B cell (primary cell): Measurements from ENCODE around the gene GALR3. TPM values are rescaled to one million over a fixed set of nuclear protein-coding genes. Genes with fewer than 3 reads are reported as not detected.
A peak's percentile ranks its signal among the peaks of the same experiment; 100 is the strongest.

ENCODE experiments used
- ATAC-seq: fragments of 200-7000 bp; cut with Tn5 transposase; one replicate; pipeline ENCODE4 v1.10.0; 2021; ENCODE audit warnings: low read depth, mild to moderate bottlenecking, moderate number of reproducible peaks, moderate library complexity
- CTCF ChIA-PET: fragments of 350-600 bp; sonication (Branson Sonifier 250); formaldehyde crosslinking; loops from one replicate; lab custom pipeline; 2021; ENCODE audit warnings: antibody characterized with exemption, inconsistent platforms; lab: Charles Lee
- POLR2A ChIA-PET: fragments of 350-600 bp; sonication (Branson Sonifier 250); formaldehyde crosslinking; loops from one replicate; lab custom pipeline; 2021; ENCODE audit warnings: antibody characterized with exemption; lab: Charles Lee
- DNase-seq: peaks from one replicate; pipeline ENCODE4 v3.0.0; 2013
- H2AFZ ChIP-seq: 2 replicates; pipeline ENCODE4 v1.6.1; 2012; ENCODE audit warnings: mild to moderate bottlenecking, low read depth, low read length; ENCODE audit not compliant: insufficient read depth, poor library complexity, severe bottlenecking
- H3K27ac ChIP-seq, 2 donors: 1 replicate in 1 of 2; 2 replicates in 1 of 2; pipeline ENCODE4 v1.5.1; 2012 to 2013; ENCODE audit warnings: low read length in 2 of 2, mild to moderate bottlenecking in 2 of 2, moderate library complexity in 1 of 2
- H3K27me3 ChIP-seq, 4 experiments: fragments of 200-600 bp in 1 of 4; sonication (generic) in 1 of 4; replicated peaks in 1 of 4; 1 replicate in 2 of 4; 2 replicates in 2 of 4; pipeline versions ENCODE4 v1.6.1 to v1.7.0; 2013 to 2016; ENCODE audit warnings: low read length in 3 of 4, mild to moderate bottlenecking in 2 of 4, mixed read lengths in 1 of 4, moderate library complexity in 1 of 4; ENCODE audit not compliant: insufficient read depth in 4 of 4, control insufficient read depth in 3 of 4; ENCODE audit errors: control extremely low read depth in 1 of 4
- H3K36me3 ChIP-seq, 2 experiments: replicated peaks in 1 of 2; 1 replicate in 1 of 2; 2 replicates in 1 of 2; pipeline versions ENCODE4 v1.6.1 to v1.7.1; 2013; ENCODE audit warnings: low read length in 1 of 2; ENCODE audit not compliant: insufficient read depth in 2 of 2, control insufficient read depth in 1 of 2; ENCODE audit errors: control extremely low read depth in 1 of 2, extremely low read depth in 1 of 2
- H3K4me1 ChIP-seq, 2 donors: fragments of 200-600 bp in 1 of 2; sonication (generic) in 1 of 2; 1 replicate in 1 of 2; 2 replicates in 1 of 2; pipeline versions ENCODE4 v1.5.1 to v1.6.1; 2013 to 2017; ENCODE audit warnings: low read length in 2 of 2; ENCODE audit not compliant: control insufficient read depth in 2 of 2, insufficient read depth in 2 of 2
- H3K4me2 ChIP-seq: replicated peaks from 2 replicates; pipeline ENCODE3; 2012; ENCODE audit warnings: mild to moderate bottlenecking, low read depth, low read length; ENCODE audit not compliant: poor library complexity, severe bottlenecking
- H3K4me3 ChIP-seq, 5 experiments: fragments of 200-600 bp in 1 of 5; sonication (generic) in 1 of 5; 1 replicate in 3 of 5; 2 replicates in 2 of 5; pipeline versions ENCODE4 v1.5.1 to v1.7.0; 2011 to 2016; ENCODE audit warnings: low read length in 4 of 5, mild to moderate bottlenecking in 4 of 5, low read depth in 2 of 5, control low read depth in 1 of 5, moderate library complexity in 1 of 5; ENCODE audit not compliant: insufficient read depth in 1 of 5; ENCODE audit errors: control extremely low read depth in 1 of 5, extremely low read depth in 1 of 5
- H3K79me2 ChIP-seq: fragments of 200-600 bp; sonication (generic); one replicate; pipeline ENCODE4 v1.6.0; 2016; ENCODE audit warnings: low read length; ENCODE audit not compliant: control insufficient read depth, insufficient read depth
- H3K9ac ChIP-seq: fragments of 200-600 bp; sonication (generic); 2 replicates; pipeline ENCODE4 v1.6.1; 2017; ENCODE audit warnings: mild to moderate bottlenecking, low read length, moderate library complexity
- H3K9me3 ChIP-seq, 3 donors: one replicate each; pipeline versions ENCODE4 v1.6.1 to v1.7.1; 2013; ENCODE audit warnings: low read length in 2 of 3; ENCODE audit not compliant: control insufficient read depth in 2 of 3, insufficient read depth in 1 of 3; ENCODE audit errors: control extremely low read depth in 1 of 3
- H4K20me1 ChIP-seq: 2 replicates; pipeline ENCODE4 v1.6.0; 2012; ENCODE audit warnings: mild to moderate bottlenecking, low read length; ENCODE audit not compliant: insufficient read depth, control insufficient read depth, poor library complexity, severe bottlenecking
- H3K27ac Mint-ChIP-seq: one replicate; pipeline ENCODE4 v1.8.0; 2021; ENCODE audit warnings: mixed read lengths
- H3K27me3 Mint-ChIP-seq: one replicate; pipeline ENCODE4 v1.8.0; 2021; ENCODE audit warnings: mixed read lengths
- H3K4me1 Mint-ChIP-seq: one replicate; pipeline ENCODE4 v1.8.0; 2021; ENCODE audit warnings: mixed read lengths
- H3K4me3 Mint-ChIP-seq: one replicate; pipeline ENCODE4 v1.8.0; 2021; ENCODE audit warnings: mixed read lengths
- H3K9me3 Mint-ChIP-seq: one replicate; pipeline ENCODE4 v1.8.0; 2022; ENCODE audit warnings: mixed read lengths; ENCODE audit not compliant: insufficient read depth
- EZH2 ChIP-seq: IDR thresholded peaks from 2 replicates; pipeline ENCODE4 v1.6.1; 2012; ENCODE audit warnings: borderline replicate concordance, low read depth, mild to moderate bottlenecking, moderate library complexity, low read length; ENCODE audit not compliant: insufficient read depth, poor library complexity, severe bottlenecking
- WGBS: methylation state at CpG from one replicate; pipeline ENCODE4 v1.1.5; 2013; ENCODE audit warnings: missing lambda C conversion rate; ENCODE audit not compliant: insufficient coverage; 5-methylcytosine and 5-hydroxymethylcytosine counted together
- intact Hi-C: fragments of 100-400 bp; cut with micrococcal nuclease; formaldehyde crosslinking; loops from one replicate; pipeline ENCODE4 v1.10.0; 2022
- polyA plus RNA-seq: library from polyadenylated mRNA; depleted of rRNA; stranded (reverse); fragments of >200 nt; gene quantifications from 2 replicates; pipeline ENCODE4 v1.2.3, GENCODE V29; 2012
- total RNA-seq, 2 donors: library from RNA; stranded (reverse); fragments of 120-200 nt in 1 of 2; gene quantifications; 1 replicate in 1 of 2; 2 replicates in 1 of 2; pipeline versions ENCODE4 v1.2.3 to v1.2.4, GENCODE V29; 2013 to 2022
- TF ChIP-seq, protein P1 (sequence below): fragments of 200-600 bp; IDR thresholded peaks from one replicate; pipeline ENCODE4 v1.8.0; 2022; ENCODE audit warnings: antibody characterized with exemption, mild to moderate bottlenecking

Gene GALR3
- total and polyA plus RNA-seq, 2 donors (not counting 1 experiment from before 2014, with no cell fraction given), result not detected

DNA sequence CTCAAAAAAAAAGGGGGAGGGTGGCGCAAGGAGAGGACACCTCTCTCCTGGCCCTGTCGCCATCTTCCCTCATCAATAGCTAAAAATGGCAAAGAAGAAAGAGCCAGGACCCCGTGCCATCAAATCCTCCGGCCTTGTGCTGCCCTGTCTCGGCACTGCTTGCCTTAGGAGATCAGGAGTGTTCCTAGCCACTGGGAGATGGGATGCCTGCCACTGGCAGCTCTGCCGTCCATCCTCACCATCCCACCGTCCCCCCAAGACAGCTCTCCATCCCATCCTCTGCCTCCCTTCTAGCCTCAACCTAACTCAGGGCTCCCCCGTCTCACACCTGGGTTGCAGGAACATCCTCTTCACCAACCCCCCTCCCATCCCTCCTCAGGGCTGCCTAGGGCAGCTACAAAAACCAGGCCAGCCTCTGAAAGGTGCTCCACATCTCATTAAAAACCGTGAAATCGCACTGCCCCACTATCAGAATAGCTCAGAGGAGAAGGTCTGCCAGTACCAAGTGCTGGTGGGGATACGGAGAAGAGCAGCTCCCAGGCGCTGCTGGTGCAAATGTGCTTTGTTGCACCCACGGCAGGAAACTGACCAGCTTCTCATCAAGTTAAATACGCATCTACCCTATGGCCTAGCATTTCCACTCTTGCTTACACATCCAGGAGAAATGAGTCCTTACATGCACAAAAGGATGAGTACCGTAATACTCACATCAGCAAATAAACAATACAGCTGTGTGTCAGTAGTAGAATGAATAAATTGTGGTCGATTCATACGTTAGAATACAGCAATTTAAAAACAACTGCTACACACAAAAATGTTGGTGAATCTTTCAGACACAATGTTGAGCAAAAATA is 47.2 kb upstream of the GALR3 start:
- H3K4me3 Mint-ChIP-seq, result no peak overlapping the region
- Histone ChIP-seq H2AFZ (no peak overlapping the region), H3K79me2 (no peaks in the 10 kb centered on the region), H3K9ac (no peak overlapping the region), H3K36me3 (peaks cover 0 to 18% of the 10 kb centered on the region in 2 experiments), H3K9me3 (no peaks in the 10 kb centered on the region), H3K4me1 (peaks cover 0 to 10% of the 10 kb centered on the region in 2 donors), H4K20me1 (no peaks in the 10 kb centered on the region), H3K27me3 (no peaks in the 10 kb centered on the region), H3K4me3 (no peak overlapping the region), H3K4me2 (no peak overlapping the region), H3K27ac (no peak overlapping the region)
- CTCF ChIA-PET, result interaction anchor here (0.5 kb wide), 1 partner anchor 179 kb away, joined by 3 read pairs; no protein-coding TSS in a partner anchor
- peaks cover 12% of the 10 kb centered on the region for H3K4me1 Mint-ChIP-seq
- WGBS, result 87% methylated on average over 11 of the region's 17 CpGs
- ATAC-seq (no peak), DNase-seq (no peak)
- intact Hi-C loops, result no loop called here
- POLR2A ChIA-PET, result interaction anchor here (0.7 kb wide), 1 partner anchor 54 kb away, joined by 4 read pairs; no protein-coding TSS in a partner anchor
- H3K27ac Mint-ChIP-seq, result peak overlapping the region; percentile 35
- H3K27me3 Mint-ChIP-seq, result no peaks in the 10 kb centered on the region
- no peaks in the 10 kb centered on the region for H3K9me3 Mint-ChIP-seq
- TF ChIP-seq EZH2, result no peak
- TF ChIP-seq, protein P1, sequence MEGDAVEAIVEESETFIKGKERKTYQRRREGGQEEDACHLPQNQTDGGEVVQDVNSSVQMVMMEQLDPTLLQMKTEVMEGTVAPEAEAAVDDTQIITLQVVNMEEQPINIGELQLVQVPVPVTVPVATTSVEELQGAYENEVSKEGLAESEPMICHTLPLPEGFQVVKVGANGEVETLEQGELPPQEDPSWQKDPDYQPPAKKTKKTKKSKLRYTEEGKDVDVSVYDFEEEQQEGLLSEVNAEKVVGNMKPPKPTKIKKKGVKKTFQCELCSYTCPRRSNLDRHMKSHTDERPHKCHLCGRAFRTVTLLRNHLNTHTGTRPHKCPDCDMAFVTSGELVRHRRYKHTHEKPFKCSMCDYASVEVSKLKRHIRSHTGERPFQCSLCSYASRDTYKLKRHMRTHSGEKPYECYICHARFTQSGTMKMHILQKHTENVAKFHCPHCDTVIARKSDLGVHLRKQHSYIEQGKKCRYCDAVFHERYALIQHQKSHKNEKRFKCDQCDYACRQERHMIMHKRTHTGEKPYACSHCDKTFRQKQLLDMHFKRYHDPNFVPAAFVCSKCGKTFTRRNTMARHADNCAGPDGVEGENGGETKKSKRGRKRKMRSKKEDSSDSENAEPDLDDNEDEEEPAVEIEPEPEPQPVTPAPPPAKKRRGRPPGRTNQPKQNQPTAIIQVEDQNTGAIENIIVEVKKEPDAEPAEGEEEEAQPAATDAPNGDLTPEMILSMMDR, result no peak

DNA sequence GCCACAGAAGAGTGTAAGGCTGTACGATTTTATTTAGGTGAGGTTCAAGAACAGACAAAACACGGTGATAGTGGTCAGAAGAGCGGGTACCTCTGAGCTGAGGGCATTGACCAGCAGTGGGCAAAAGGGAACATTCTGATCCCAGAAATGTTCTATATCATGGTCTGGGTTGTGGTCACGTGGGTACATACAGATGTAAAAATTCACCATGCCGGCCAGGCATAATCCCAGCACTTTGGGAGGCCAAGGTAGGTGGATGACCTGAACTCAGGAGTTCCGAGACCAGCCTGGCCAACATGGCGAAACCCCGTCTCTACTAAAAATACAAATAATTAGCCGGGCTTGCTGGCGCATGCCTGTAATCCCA is 46.6 kb upstream of the GALR3 start:
- Histone ChIP-seq H2AFZ (no peak overlapping the region), H3K9ac (no peak overlapping the region), H4K20me1 (no peaks in the 10 kb centered on the region), H3K27ac (no peak overlapping the region), H3K36me3 (peaks cover 0 to 16% of the 10 kb centered on the region in 2 experiments), H3K9me3 (no peaks in the 10 kb centered on the region), H3K4me1 (peaks cover 0 to 10% of the 10 kb centered on the region in 2 donors), H3K27me3 (no peaks in the 10 kb centered on the region), H3K4me3 (no peak overlapping the region), H3K4me2 (no peak overlapping the region), H3K79me2 (no peaks in the 10 kb centered on the region)
- POLR2A ChIA-PET, result no interaction called here
- Mint-ChIP-seq H3K9me3 (no peaks in the 10 kb centered on the region), H3K4me1 (peaks cover 12% of the 10 kb centered on the region), H3K4me3 (no peak overlapping the region), H3K27me3 (no peaks in the 10 kb centered on the region), H3K27ac (peak overlapping the region; percentile 35)
- DNase-seq, result no peak
- no peak for ATAC-seq
- intact Hi-C loops, result no loop called here
- CTCF ChIA-PET, result no interaction called here
- WGBS, result 83% methylated on average over 10 of the region's 10 CpGs
- no peak for TF ChIP-seq EZH2
- TF ChIP-seq, protein P1, result no peak
